CD14-positive monocyte (primary cell): ENCODE measurements around the gene KLC4. TPM values are rescaled to one million over a fixed set of nuclear protein-coding genes. Genes with fewer than 3 reads are reported as not detected.

Experiments
- DNase-seq, 3 donors: peaks; one replicate each; pipeline ENCODE4 v3.0.0-alpha.2; 2011 to 2022
- H2AFZ ChIP-seq: 2 replicates; pipeline ENCODE4 v1.6.0; 2012; ENCODE audit warnings: mild to moderate bottlenecking, low read depth, low read length, inconsistent platforms; ENCODE audit not compliant: insufficient read depth, poor library complexity, severe bottlenecking
- H3K27ac ChIP-seq, 2 donors: 1 replicate in 1 of 2; 2 replicates in 1 of 2; pipeline ENCODE4 v1.5.1; 2012 to 2013; ENCODE audit warnings: low read length in 2 of 2, control low read depth in 1 of 2, inconsistent platforms in 1 of 2, low read depth in 1 of 2, mild to moderate bottlenecking in 1 of 2
- H3K27me3 ChIP-seq, 2 donors: one replicate each; pipeline versions ENCODE4 v1.6.0 to v1.6.1; 2011 to 2013; ENCODE audit warnings: low read length in 2 of 2; ENCODE audit not compliant: control insufficient read depth in 2 of 2, insufficient read depth in 2 of 2
- H3K36me3 ChIP-seq, 2 donors: replicated peaks in 1 of 2; 1 replicate in 1 of 2; 2 replicates in 1 of 2; pipeline versions ENCODE4 v1.5.1 to v1.6.1; 2012 to 2013; ENCODE audit warnings: low read length in 2 of 2, control low read depth in 1 of 2, inconsistent platforms in 1 of 2, mild to moderate bottlenecking in 1 of 2; ENCODE audit not compliant: insufficient read depth in 2 of 2, control insufficient read depth in 1 of 2
- H3K4me1 ChIP-seq, 2 donors: 1 replicate in 1 of 2; 2 replicates in 1 of 2; pipeline versions ENCODE4 v1.5.1 to v1.6.1; 2012 to 2013; ENCODE audit warnings: low read length in 2 of 2, control low read depth in 1 of 2, inconsistent platforms in 1 of 2, mild to moderate bottlenecking in 1 of 2, moderate library complexity in 1 of 2; ENCODE audit not compliant: insufficient read depth in 2 of 2, control insufficient read depth in 1 of 2
- H3K4me2 ChIP-seq: replicated peaks from 2 replicates; pipeline ENCODE3; 2012; ENCODE audit warnings: low read length, moderate library complexity, mild to moderate bottlenecking; ENCODE audit not compliant: poor library complexity, severe bottlenecking; ENCODE audit errors: extremely low read depth
- H3K4me3 ChIP-seq, 3 experiments: fragments of 200-600 bp in 1 of 3; sonication (generic) in 1 of 3; replicated peaks in 1 of 3; 1 replicate in 2 of 3; 2 replicates in 1 of 3; pipeline ENCODE4 v1.5.1; 2011 to 2013; ENCODE audit warnings: low read length in 3 of 3, mild to moderate bottlenecking in 3 of 3, control low read depth in 2 of 3, low read depth in 2 of 3, inconsistent platforms in 1 of 3, moderate library complexity in 1 of 3
- H3K79me2 ChIP-seq: 2 replicates; pipeline ENCODE4 v1.6.0; 2012; ENCODE audit warnings: mild to moderate bottlenecking, control low read depth, inconsistent platforms, low read length, moderate library complexity; ENCODE audit not compliant: insufficient read depth
- H3K9ac ChIP-seq: 2 replicates; pipeline ENCODE4 v1.6.0; 2017; ENCODE audit warnings: low read length, mild to moderate bottlenecking; ENCODE audit not compliant: insufficient read depth, poor library complexity, severe bottlenecking
- H3K9me3 ChIP-seq, 2 donors: replicated peaks in 1 of 2; 1 replicate in 1 of 2; 2 replicates in 1 of 2; pipeline versions ENCODE4 v1.5.1 to v1.6.1; 2012 to 2013; ENCODE audit warnings: low read length in 2 of 2, control low read depth in 1 of 2; ENCODE audit not compliant: control insufficient read depth in 1 of 2, insufficient read depth in 1 of 2
- H4K20me1 ChIP-seq: 2 replicates; pipeline ENCODE4 v1.6.0; 2012; ENCODE audit warnings: mild to moderate bottlenecking, low read length, control low read depth, moderate library complexity; ENCODE audit not compliant: insufficient read depth
- H3K27ac Mint-ChIP-seq, 7 donors: one replicate each; pipeline ENCODE4 v1.8.0; 2020; ENCODE audit warnings: mild to moderate bottlenecking in 7 of 7, mixed read lengths in 7 of 7, moderate library complexity in 6 of 7, inconsistent platforms in 2 of 7
- H3K27me3 Mint-ChIP-seq, 3 donors: one replicate each; pipeline ENCODE4 v1.8.0; 2021 to 2022; ENCODE audit warnings: low read depth in 3 of 3, mild to moderate bottlenecking in 3 of 3, mixed read lengths in 3 of 3, moderate library complexity in 3 of 3, inconsistent platforms in 1 of 3
- H3K36me3 Mint-ChIP-seq, 2 donors: one replicate each; pipeline ENCODE4 v1.8.0; 2020; ENCODE audit warnings: mixed read lengths in 2 of 2, inconsistent platforms in 1 of 2, mild to moderate bottlenecking in 1 of 2
- H3K4me1 Mint-ChIP-seq: one replicate; pipeline ENCODE4 v1.8.0; 2020; ENCODE audit warnings: mild to moderate bottlenecking, mixed read lengths
- H3K4me3 Mint-ChIP-seq, 2 donors: one replicate each; pipeline ENCODE4 v1.8.0; 2020; ENCODE audit warnings: mild to moderate bottlenecking in 2 of 2, mixed read lengths in 2 of 2, moderate library complexity in 1 of 2
- H3K9me3 Mint-ChIP-seq, 7 donors: one replicate each; pipeline ENCODE4 v1.8.0; 2020 to 2022; ENCODE audit warnings: mixed read lengths in 7 of 7, mild to moderate bottlenecking in 6 of 7, moderate library complexity in 6 of 7, inconsistent platforms in 2 of 7
- WGBS: methylation state at CpG from one replicate; pipeline ENCODE4 v1.1.5; 2013; ENCODE audit warnings: missing lambda C conversion rate; ENCODE audit not compliant: insufficient coverage; 5-methylcytosine and 5-hydroxymethylcytosine counted together
- intact Hi-C, 2 donors: fragments of 100-400 bp; cut with micrococcal nuclease; formaldehyde crosslinking; loops; one replicate each; pipeline versions ENCODE4 v1.15.0 to v1.15.1; 2023
- polyA plus RNA-seq, 3 donors: library from polyadenylated mRNA; depleted of rRNA in 1 of 3; unstranded in 2 of 3; stranded (reverse) in 1 of 3; fragments of 300-500 nt in 2 of 3; fragments of >200 nt in 1 of 3; fragmentation: Illumina TruSeq in 2 of 3; gene quantifications; 1 replicate in 2 of 3; 2 replicates in 1 of 3; pipeline ENCODE4 v1.2.3, GENCODE V29; 2012 to 2021
- TF ChIP-seq, protein P1 (sequence below): fragments of 200-600 bp; IDR thresholded peaks from one replicate; pipeline ENCODE4 v1.8.0; 2022; ENCODE audit warnings: antibody characterized with exemption, mild to moderate bottlenecking

Gene KLC4
- polyA plus RNA-seq, 3 donors: 6.0 to 16.2 (median 6.1) TPM

DNA sequence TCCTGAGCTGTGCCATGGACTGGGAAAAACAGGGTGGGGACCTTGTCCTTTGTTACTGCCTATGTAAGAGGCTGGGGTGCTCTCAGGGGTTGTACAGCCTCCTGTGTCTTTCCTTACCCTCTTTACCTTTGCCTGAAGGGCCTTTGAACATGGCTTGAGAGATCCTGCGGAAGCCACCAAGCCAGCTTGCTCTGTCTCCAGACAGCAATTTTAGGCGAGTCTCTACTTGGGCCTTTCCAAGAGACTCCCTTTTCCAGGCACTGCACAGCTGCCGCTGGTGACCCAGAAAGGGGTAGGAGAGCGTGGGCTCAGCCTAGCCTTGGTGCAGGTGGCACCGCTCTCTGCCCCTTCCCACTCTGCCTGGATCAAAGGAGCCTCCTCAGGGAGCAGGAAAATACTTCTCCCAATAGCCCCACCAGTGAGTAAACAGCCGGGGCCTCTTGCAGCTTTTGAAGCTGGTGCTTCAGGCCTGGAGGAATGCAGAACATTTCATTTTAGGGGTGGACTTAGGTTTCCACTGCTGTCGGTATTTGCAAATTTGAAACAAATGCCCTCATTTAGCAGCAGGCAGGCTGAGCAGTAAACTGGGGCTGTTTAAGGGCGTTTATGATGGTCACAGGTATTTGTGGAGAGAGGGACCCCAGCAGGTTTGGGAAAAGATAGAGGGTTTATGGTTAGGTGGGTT lies 30.6 kb downstream of the KLC4 start:
- Histone ChIP-seq H3K27me3 (no peaks in the 10 kb centered on the region), H3K4me1 (peaks cover 0 to 5% of the 10 kb centered on the region in 2 donors), H3K27ac (no peak overlapping the region), H3K9ac (no peak overlapping the region), H3K36me3 (no peaks in the 10 kb centered on the region), H2AFZ (no peak overlapping the region), H4K20me1 (no peaks in the 10 kb centered on the region), H3K4me2 (no peak overlapping the region), H3K4me3 (no peak overlapping the region), H3K79me2 (no peaks in the 10 kb centered on the region), H3K9me3 (no peaks in the 10 kb centered on the region)
- peak overlapping the region in 1 of 7 donors; percentile 75 for H3K27ac Mint-ChIP-seq
- no peak overlapping the region for H3K4me3 Mint-ChIP-seq
- WGBS: 93% methylated on average over 8 of the region's 8 CpGs
- H3K27me3 Mint-ChIP-seq: peaks cover 0 to 2% (median 0%) of the 10 kb centered on the region in 3 donors
- intact Hi-C loops: no loop called here
- peaks cover 11% of the 10 kb centered on the region for H3K4me1 Mint-ChIP-seq
- no peaks in the 10 kb centered on the region for H3K36me3 Mint-ChIP-seq
- DNase-seq: no peak
- no peaks in the 10 kb centered on the region for H3K9me3 Mint-ChIP-seq
- TF ChIP-seq, protein P1, sequence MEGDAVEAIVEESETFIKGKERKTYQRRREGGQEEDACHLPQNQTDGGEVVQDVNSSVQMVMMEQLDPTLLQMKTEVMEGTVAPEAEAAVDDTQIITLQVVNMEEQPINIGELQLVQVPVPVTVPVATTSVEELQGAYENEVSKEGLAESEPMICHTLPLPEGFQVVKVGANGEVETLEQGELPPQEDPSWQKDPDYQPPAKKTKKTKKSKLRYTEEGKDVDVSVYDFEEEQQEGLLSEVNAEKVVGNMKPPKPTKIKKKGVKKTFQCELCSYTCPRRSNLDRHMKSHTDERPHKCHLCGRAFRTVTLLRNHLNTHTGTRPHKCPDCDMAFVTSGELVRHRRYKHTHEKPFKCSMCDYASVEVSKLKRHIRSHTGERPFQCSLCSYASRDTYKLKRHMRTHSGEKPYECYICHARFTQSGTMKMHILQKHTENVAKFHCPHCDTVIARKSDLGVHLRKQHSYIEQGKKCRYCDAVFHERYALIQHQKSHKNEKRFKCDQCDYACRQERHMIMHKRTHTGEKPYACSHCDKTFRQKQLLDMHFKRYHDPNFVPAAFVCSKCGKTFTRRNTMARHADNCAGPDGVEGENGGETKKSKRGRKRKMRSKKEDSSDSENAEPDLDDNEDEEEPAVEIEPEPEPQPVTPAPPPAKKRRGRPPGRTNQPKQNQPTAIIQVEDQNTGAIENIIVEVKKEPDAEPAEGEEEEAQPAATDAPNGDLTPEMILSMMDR: no peak

DNA sequence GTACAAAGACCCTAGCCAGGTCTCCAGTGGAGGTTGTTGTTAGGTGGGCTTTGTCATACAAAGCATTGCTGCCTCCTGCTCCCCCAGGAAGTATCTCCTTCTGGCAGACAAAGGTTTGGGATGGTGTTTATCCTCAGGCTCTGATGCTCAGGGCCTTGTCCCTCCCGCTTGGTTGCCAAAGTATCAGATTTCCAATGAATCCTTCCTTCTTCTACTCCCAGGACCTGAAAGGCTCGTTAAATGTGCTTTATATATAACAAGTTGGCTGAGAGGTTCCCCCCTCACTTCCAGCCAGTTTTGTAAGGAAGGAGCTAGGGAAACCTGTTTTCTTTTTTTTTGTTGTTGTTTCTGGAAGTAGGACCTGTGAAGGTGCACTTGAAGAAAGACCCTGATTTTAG lies 31.1 kb downstream of the KLC4 start:
- no CpG with 5 or more reads among the region's 2 CpGs for WGBS
- no peaks in the 10 kb centered on the region for H3K9me3 Mint-ChIP-seq

More for the DNA sequence above, 31.1 kb downstream of the KLC4 start:
- no peak overlapping the region for H3K9ac ChIP-seq
- H3K4me2 ChIP-seq: no peak overlapping the region
- peaks cover 0 to 5% of the 10 kb centered on the region in 2 donors for H3K4me1 ChIP-seq
- no peaks in the 10 kb centered on the region for H3K36me3 Mint-ChIP-seq
- no peak for DNase-seq
- H3K4me3 ChIP-seq: no peak overlapping the region
- H3K27me3 ChIP-seq: no peaks in the 10 kb centered on the region
- TF ChIP-seq, protein P1: no peak
- no peaks in the 10 kb centered on the region for H3K36me3 ChIP-seq
- no peak overlapping the region for H3K27ac ChIP-seq
- no peak overlapping the region for H2AFZ ChIP-seq
- H3K4me1 Mint-ChIP-seq: peaks cover 15% of the 10 kb centered on the region
- peaks cover 0 to 2% (median 1%) of the 10 kb centered on the region in 3 donors for H3K27me3 Mint-ChIP-seq
- H3K79me2 ChIP-seq: no peaks in the 10 kb centered on the region
- H3K27ac Mint-ChIP-seq: no peak overlapping the region
- H3K4me3 Mint-ChIP-seq: no peak overlapping the region
- H4K20me1 ChIP-seq: no peaks in the 10 kb centered on the region
- H3K9me3 ChIP-seq: no peaks in the 10 kb centered on the region
- intact Hi-C loops: no loop called here
